Activated naive CD8-positive, alpha-beta T cell (primary cell): Measurements from ENCODE around the gene TXNDC11.
A peak's percentile ranks its signal among the peaks of the same experiment; 100 is the strongest.

Experiments used
- H3K27ac Mint-ChIP-seq: one replicate; pipeline ENCODE4 v1.8.0; 2021; ENCODE audit warnings: mixed read lengths
- H3K27me3 Mint-ChIP-seq: one replicate; pipeline ENCODE4 v1.8.0; 2021; ENCODE audit warnings: mixed read lengths
- H3K36me3 Mint-ChIP-seq: one replicate; pipeline ENCODE4 v1.8.0; 2021; ENCODE audit warnings: mixed read lengths
- H3K4me1 Mint-ChIP-seq: one replicate; pipeline ENCODE4 v1.8.0; 2021; ENCODE audit warnings: low read depth, mixed read lengths
- H3K4me3 Mint-ChIP-seq: one replicate; pipeline ENCODE4 v1.8.0; 2021; ENCODE audit warnings: mild to moderate bottlenecking, mixed read lengths
- H3K9me3 Mint-ChIP-seq: one replicate; pipeline ENCODE4 v1.8.0; 2021; ENCODE audit warnings: low read depth, mixed read lengths

The TXNDC11 gene

DNA sequence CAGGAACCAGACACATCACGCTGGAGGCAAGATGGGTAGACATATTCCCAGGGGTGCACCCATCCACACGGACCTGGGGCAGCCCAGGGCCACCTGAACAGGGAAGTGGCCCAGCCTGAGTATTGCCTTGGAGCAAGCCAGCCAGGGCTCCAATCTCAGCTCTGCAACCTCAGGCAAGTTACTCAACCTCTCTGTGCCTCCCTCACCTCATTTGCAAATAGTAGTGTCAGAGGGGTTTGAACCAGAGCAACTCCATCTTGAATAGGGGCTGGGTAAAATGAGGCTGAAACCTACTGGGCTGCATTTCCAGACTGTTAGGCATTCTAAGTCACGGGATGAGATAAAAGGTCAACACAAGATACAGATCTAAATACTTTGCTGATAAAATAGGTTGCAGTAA lies 109.5 kb downstream of the TXNDC11 start:
- Mint-ChIP-seq H3K4me3 (no peak overlapping the region), H3K27me3 (no peaks in the 10 kb centered on the region), H3K9me3 (no peaks in the 10 kb centered on the region), H3K4me1 (peaks cover 37% of the 10 kb centered on the region), H3K27ac (no peak overlapping the region), H3K36me3 (no peaks in the 10 kb centered on the region)

DNA sequence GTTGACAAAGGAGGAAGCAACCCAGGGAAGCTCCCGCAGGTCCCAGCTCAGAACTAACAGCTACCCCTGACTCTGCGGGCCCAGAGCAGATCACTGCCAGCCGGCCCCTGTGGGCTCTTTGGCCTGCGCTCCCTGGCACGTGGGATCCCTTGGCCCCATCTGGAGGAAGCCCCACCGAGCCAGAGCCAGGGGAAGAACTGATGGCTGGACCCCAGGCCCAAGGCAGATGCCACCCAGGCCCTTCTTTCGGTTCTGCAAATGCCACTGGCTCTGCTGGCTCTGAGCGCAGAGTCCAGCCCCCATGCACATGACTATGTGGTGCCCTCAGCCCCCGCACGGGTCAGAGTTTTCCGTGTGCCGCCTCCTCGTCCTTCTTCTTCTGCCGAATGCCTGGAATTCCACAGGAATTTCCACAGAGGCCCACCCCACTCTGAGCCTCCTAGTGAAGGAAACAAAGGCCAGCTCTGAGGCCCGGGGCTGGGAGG lies 110.2 kb downstream of the TXNDC11 start:
- H3K4me3 Mint-ChIP-seq: no peak overlapping the region
- H3K4me1 Mint-ChIP-seq: peaks cover 39% of the 10 kb centered on the region
- H3K9me3 Mint-ChIP-seq: no peaks in the 10 kb centered on the region
- no peak overlapping the region for H3K27ac Mint-ChIP-seq
- H3K27me3 Mint-ChIP-seq: no peaks in the 10 kb centered on the region
- no peaks in the 10 kb centered on the region for H3K36me3 Mint-ChIP-seq

DNA sequence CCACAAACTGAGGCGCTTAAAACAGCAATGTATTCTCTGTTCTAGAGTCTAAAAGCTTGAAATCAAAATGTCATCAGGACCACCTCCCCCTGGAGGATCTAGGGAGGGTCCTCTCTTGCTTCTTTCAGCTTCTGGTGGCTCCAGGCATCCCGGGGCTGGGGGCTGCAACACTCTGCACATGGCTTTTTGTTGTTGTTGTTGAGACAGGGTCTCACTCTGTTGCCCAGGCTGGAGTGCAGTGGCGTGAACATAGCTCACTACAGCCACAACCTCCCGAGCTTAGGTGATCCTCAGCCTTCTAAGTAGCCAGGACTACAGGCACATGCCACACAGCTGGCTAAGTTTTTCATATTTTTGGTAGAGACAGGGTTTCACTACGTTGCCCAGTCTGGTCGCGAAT lies 111.4 kb downstream of the TXNDC11 start:
- no peak overlapping the region for H3K27ac Mint-ChIP-seq
- H3K36me3 Mint-ChIP-seq: no peaks in the 10 kb centered on the region
- H3K4me1 Mint-ChIP-seq: peaks cover 39% of the 10 kb centered on the region
- no peaks in the 10 kb centered on the region for H3K27me3 Mint-ChIP-seq
- no peaks in the 10 kb centered on the region for H3K9me3 Mint-ChIP-seq
- H3K4me3 Mint-ChIP-seq: no peak overlapping the region

DNA sequence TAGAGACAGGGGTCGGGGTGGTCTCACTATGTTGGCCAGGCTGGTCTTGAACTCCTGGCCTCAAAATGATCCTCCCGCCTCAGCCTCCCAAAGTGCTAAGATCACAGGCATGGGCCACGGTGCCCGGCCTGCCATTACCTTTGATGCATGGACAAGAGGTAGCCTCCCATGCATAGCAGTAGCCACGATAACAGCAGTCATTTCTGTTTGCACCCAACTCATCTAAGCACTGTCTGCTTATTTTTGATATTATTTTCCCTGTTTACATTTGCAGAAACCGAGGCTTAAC lies 111.9 kb downstream of the TXNDC11 start:
- H3K4me3 Mint-ChIP-seq: no peak overlapping the region
- H3K9me3 Mint-ChIP-seq: no peaks in the 10 kb centered on the region
- H3K36me3 Mint-ChIP-seq: no peaks in the 10 kb centered on the region
- H3K4me1 Mint-ChIP-seq: peaks cover 38% of the 10 kb centered on the region
- H3K27ac Mint-ChIP-seq: no peak overlapping the region
- no peaks in the 10 kb centered on the region for H3K27me3 Mint-ChIP-seq

DNA sequence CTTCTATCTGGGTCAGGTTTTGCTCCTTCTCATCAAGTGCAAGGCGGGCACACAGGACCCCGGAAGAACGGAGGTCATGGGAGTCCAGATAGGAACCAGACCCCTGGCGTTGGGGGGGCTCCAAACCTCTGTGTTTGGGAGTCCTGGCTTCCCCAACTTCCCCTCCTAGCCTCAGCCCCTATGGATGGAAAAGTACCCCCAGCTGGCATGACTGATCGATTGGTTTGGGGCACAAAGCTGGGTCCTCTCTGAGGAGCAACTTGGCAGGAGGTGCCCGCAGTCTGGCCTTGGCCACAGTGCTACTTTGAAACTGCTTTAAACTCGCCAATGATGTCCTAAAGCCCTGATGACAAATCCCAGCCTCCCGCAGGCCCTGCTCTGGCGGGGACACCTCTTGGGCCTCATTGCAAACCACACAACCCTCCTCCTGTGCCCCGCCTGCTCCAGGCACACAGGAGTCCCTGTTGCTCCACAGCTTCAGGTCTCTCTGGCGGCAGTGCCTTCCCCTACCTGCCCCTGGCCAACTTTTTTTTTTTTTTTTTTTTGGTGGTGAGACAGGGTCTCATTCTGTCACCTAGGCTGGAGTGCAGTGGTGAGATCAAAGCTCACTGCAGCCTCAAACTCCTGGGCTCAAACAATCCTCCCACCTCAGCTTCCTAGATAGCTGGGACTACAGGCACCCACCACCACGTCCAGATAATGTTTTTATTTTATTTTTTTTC lies 112.5 kb downstream of the TXNDC11 start:
- Mint-ChIP-seq H3K36me3 (no peaks in the 10 kb centered on the region), H3K4me1 (peaks cover 40% of the 10 kb centered on the region), H3K4me3 (no peak overlapping the region), H3K27me3 (no peaks in the 10 kb centered on the region), H3K9me3 (no peaks in the 10 kb centered on the region), H3K27ac (peak overlapping the region; percentile 10)
